Measurements from ENCODE around the gene VPS37C.
A peak's percentile ranks its signal among the peaks of the same experiment; 100 is the strongest.

The VPS37C gene

GRCh38 chr11:61133956-61134662 lies 27.1 kb downstream of the VPS37C start:
- DNase-seq (ENCODE audit: low read depth in 1 of 2, low spot score in 1 of 2) = no peak

- no peak for DNase-seq (ENCODE audit: low read depth in 1 of 2, low spot score in 1 of 2)
These were observed 28.1 kb downstream of the VPS37C start for GRCh38 chr11:61133145-61133544.

- DNase-seq (ENCODE audit: low read depth in 1 of 2, low spot score in 1 of 2) = no peak
These were observed 28.6 kb downstream of the VPS37C start for GRCh38 chr11:61132646-61133045.

GRCh38 chr11:61131998-61132555 lies 29.1 kb downstream of the VPS37C start:
- DNase-seq (ENCODE audit: low read depth in 1 of 2, low spot score in 1 of 2) = no peak

- DNase-seq (ENCODE audit: low read depth in 1 of 2, low spot score in 1 of 2) = no peak
These were observed 29.6 kb downstream of the VPS37C start for GRCh38 chr11:61131586-61131985.

- no peak for DNase-seq (ENCODE audit: low read depth in 1 of 2, low spot score in 1 of 2)
These were observed 30.0 kb downstream of the VPS37C start for GRCh38 chr11:61131186-61131585.

- peak; percentile 82 to 83 for DNase-seq (ENCODE audit: low read depth in 1 of 2, low spot score in 1 of 2)
These were observed 31.3 kb downstream of the VPS37C start for GRCh38 chr11:61129639-61130523.

- DNase-seq (ENCODE audit: low read depth in 1 of 2, low spot score in 1 of 2) = no peak
These were observed 32.1 kb downstream of the VPS37C start for GRCh38 chr11:61128947-61129638.

- no peak for DNase-seq (ENCODE audit: low read depth in 1 of 2, low spot score in 1 of 2)
These were observed 33.2 kb downstream of the VPS37C start for GRCh38 chr11:61127991-61128390.

- DNase-seq (ENCODE audit: low read depth in 1 of 2, low spot score in 1 of 2) = no peak
These were observed 35.0 kb downstream of the VPS37C start for GRCh38 chr11:61126256-61126655.

- DNase-seq (ENCODE audit: low read depth in 1 of 2, low spot score in 1 of 2) = no peak
These were observed 35.9 kb downstream of the VPS37C start for GRCh38 chr11:61125310-61125684.

GRCh38 chr11:61124574-61125309 lies 36.5 kb downstream of the VPS37C start:
- no peak for DNase-seq (ENCODE audit: low read depth in 1 of 2, low spot score in 1 of 2)

GRCh38 chr11:61123775-61124571 lies 37.3 kb downstream of the VPS37C start:
- no peak for DNase-seq (ENCODE audit: low read depth in 1 of 2, low spot score in 1 of 2)

GRCh38 chr11:61122761-61123160 lies 38.5 kb downstream of the VPS37C start:
- no peak for DNase-seq (ENCODE audit: low read depth in 1 of 2, low spot score in 1 of 2)

- DNase-seq (ENCODE audit: low read depth in 1 of 2, low spot score in 1 of 2) = no peak
These were observed 39.3 kb downstream of the VPS37C start for GRCh38 chr11:61121917-61122316.

GRCh38 chr11:61121192-61121831 lies 39.9 kb downstream of the VPS37C start:
- no peak for DNase-seq (ENCODE audit: low read depth in 1 of 2, low spot score in 1 of 2)

- no peak for DNase-seq (ENCODE audit: low read depth in 1 of 2, low spot score in 1 of 2)
These were observed 40.5 kb downstream of the VPS37C start for GRCh38 chr11:61120706-61121191.

GRCh38 chr11:61120099-61120705 lies 41.0 kb downstream of the VPS37C start:
- DNase-seq (ENCODE audit: low read depth in 1 of 2, low spot score in 1 of 2) = no peak

- DNase-seq (ENCODE audit: low read depth in 1 of 2, low spot score in 1 of 2) = no peak
These were observed 41.7 kb downstream of the VPS37C start for GRCh38 chr11:61119571-61119970.
